ENCODE measurements around the gene TPPP3.

TPPP3 gene

GRCh38 chr16:67433131-67433719 is 39.9 kb upstream of the TPPP3 start:
- H3K4me3 ChIP-seq (replicated peaks; ENCODE audit: insufficient read depth, low read length), result no peak overlapping the region
- H3K27me3 ChIP-seq (ENCODE audit: insufficient read depth, poor library complexity, severe bottlenecking), result peaks cover 21% of the 10 kb centered on the region
- TF ChIP-seq POLR2AphosphoS5 (IDR thresholded peaks at IDR 0.05; ENCODE audit: low read depth) (no peak), GABPA (IDR thresholded peaks at IDR 0.05; ENCODE audit: low read depth) (no peak), CTCF (IDR thresholded peaks at IDR 0.05; ENCODE audit: insufficient read depth, low read length) (no peak), REST (IDR thresholded peaks at IDR 0.05; ENCODE audit: insufficient replicate concordance, low read depth) (no peak), SPI1 (IDR thresholded peaks at IDR 0.05; ENCODE audit: borderline replicate concordance, low read depth) (no peak)
- no peak overlapping the region for H3K27ac ChIP-seq (replicated peaks)
- DNase-seq (ENCODE audit: low read depth in 1 of 2, low spot score in 1 of 2), result no peak

- Histone ChIP-seq H3K27ac (replicated peaks) (no peak overlapping the region), H3K27me3 (ENCODE audit: insufficient read depth, poor library complexity, severe bottlenecking) (peaks cover 21% of the 10 kb centered on the region), H3K4me3 (replicated peaks; ENCODE audit: insufficient read depth, low read length) (no peak overlapping the region)
- no peak for DNase-seq (ENCODE audit: low read depth in 1 of 2, low spot score in 1 of 2)
- TF ChIP-seq REST (IDR thresholded peaks at IDR 0.05; ENCODE audit: insufficient replicate concordance, low read depth) (no peak), SPI1 (IDR thresholded peaks at IDR 0.05; ENCODE audit: borderline replicate concordance, low read depth) (no peak), GABPA (IDR thresholded peaks at IDR 0.05; ENCODE audit: low read depth) (no peak), POLR2AphosphoS5 (IDR thresholded peaks at IDR 0.05; ENCODE audit: low read depth) (no peak), CTCF (IDR thresholded peaks at IDR 0.05; ENCODE audit: insufficient read depth, low read length) (no peak)
Observed at GRCh38 chr16:67432506-67432890, 39.2 kb upstream of the TPPP3 start.

GRCh38 chr16:67431775-67432505 is 38.6 kb upstream of the TPPP3 start:
- Histone ChIP-seq H3K27me3 (ENCODE audit: insufficient read depth, poor library complexity, severe bottlenecking) (peaks cover 21% of the 10 kb centered on the region), H3K4me3 (replicated peaks; ENCODE audit: insufficient read depth, low read length) (no peak overlapping the region), H3K27ac (replicated peaks) (no peak overlapping the region)
- no peak for TF ChIP-seq SPI1 (IDR thresholded peaks at IDR 0.05; ENCODE audit: borderline replicate concordance, low read depth)
- no peak for TF ChIP-seq POLR2AphosphoS5 (IDR thresholded peaks at IDR 0.05; ENCODE audit: low read depth)
- TF ChIP-seq GABPA (IDR thresholded peaks at IDR 0.05; ENCODE audit: low read depth), result no peak
- no peak for TF ChIP-seq CTCF (IDR thresholded peaks at IDR 0.05; ENCODE audit: insufficient read depth, low read length)
- TF ChIP-seq REST (IDR thresholded peaks at IDR 0.05; ENCODE audit: insufficient replicate concordance, low read depth), result no peak
- DNase-seq (ENCODE audit: low read depth in 1 of 2, low spot score in 1 of 2), result no peak

Measured in HL-60 (cell line).